ENCODE measurements around the gene PDSS1. TPM values are rescaled to one million over a fixed set of nuclear protein-coding genes. Genes with fewer than 3 reads are reported as not detected.

PDSS1 gene
- polyA plus RNA-seq, 3 donors = 12.1 to 13.1 (median 12.6) TPM

GRCh38 chr10:26743091-26743490, 45.6 kb downstream of the PDSS1 start:
- Histone ChIP-seq H4K20me1 (ENCODE audit: insufficient read depth, low read length) (peaks cover 22% of the 10 kb centered on the region), H3K27ac (ENCODE audit: low read depth in 1 of 2, low read length in 2 of 2) (peak overlapping the region in 1 of 2 donors; percentile 23), H2AFZ (ENCODE audit: insufficient read depth, low read depth, low read length, poor library complexity, severe bottlenecking) (no peak overlapping the region), H3K4me2 (replicated peaks; ENCODE audit: extremely low read depth, low read length, poor library complexity, severe bottlenecking) (no peak overlapping the region), H3K9me3 (replicated peaks in 1 of 2; ENCODE audit: control insufficient read depth in 1 of 2, insufficient read depth in 1 of 2, low read length in 2 of 2) (no peaks in the 10 kb centered on the region), H3K27me3 (ENCODE audit: control insufficient read depth in 2 of 2, insufficient read depth in 2 of 2, low read length in 2 of 2) (no peaks in the 10 kb centered on the region), H3K4me1 (ENCODE audit: control insufficient read depth in 1 of 2, insufficient read depth in 2 of 2, low read length in 2 of 2) (no peaks in the 10 kb centered on the region), H3K4me3 (replicated peaks in 1 of 3; ENCODE audit: low read depth in 2 of 3, low read length in 3 of 3) (no peak overlapping the region), H3K9ac (ENCODE audit: insufficient read depth, low read length, poor library complexity, severe bottlenecking) (no peak overlapping the region), H3K79me2 (ENCODE audit: insufficient read depth, low read length) (no peaks in the 10 kb centered on the region), H3K36me3 (replicated peaks in 1 of 2; ENCODE audit: control insufficient read depth in 1 of 2, insufficient read depth in 2 of 2, low read length in 2 of 2) (peaks cover 67 to 99% of the 10 kb centered on the region in 2 donors)
- Mint-ChIP-seq H3K27me3 (ENCODE audit: low read depth in 3 of 3) (no peaks in the 10 kb centered on the region), H3K27ac (peak overlapping the region in 3 of 7 donors; percentile 1 to 75 (median 36)), H3K4me1 (peaks cover 5% of the 10 kb centered on the region), H3K9me3 (no peaks in the 10 kb centered on the region), H3K36me3 (peaks cover 66 to 92% of the 10 kb centered on the region in 2 donors), H3K4me3 (no peak overlapping the region)
- intact Hi-C loops (cut with micrococcal nuclease) = no loop called here
- 80% methylated on average over 1 of the region's 2 CpGs for WGBS (ENCODE audit: insufficient coverage)
- no peak for DNase-seq
- no peak for TF ChIP-seq CTCF (IDR thresholded peaks at IDR 0.05)

GRCh38 chr10:26743841-26744240, 46.3 kb downstream of the PDSS1 start:
- H3K4me3 ChIP-seq (replicated peaks in 1 of 3; ENCODE audit: low read depth in 2 of 3, low read length in 3 of 3) = no peak overlapping the region
- peaks cover 3% of the 10 kb centered on the region for H3K4me1 Mint-ChIP-seq
- H3K4me3 Mint-ChIP-seq = no peak overlapping the region
- no peaks in the 10 kb centered on the region for H3K9me3 ChIP-seq (replicated peaks in 1 of 2; ENCODE audit: control insufficient read depth in 1 of 2, insufficient read depth in 1 of 2, low read length in 2 of 2)
- TF ChIP-seq CTCF (IDR thresholded peaks at IDR 0.05) = no peak
- H3K4me2 ChIP-seq (replicated peaks; ENCODE audit: extremely low read depth, low read length, poor library complexity, severe bottlenecking) = no peak overlapping the region
- no peak for DNase-seq
- no CpG with 5 or more reads among the region's 1 CpG for WGBS (ENCODE audit: insufficient coverage)
- H3K9ac ChIP-seq (ENCODE audit: insufficient read depth, low read length, poor library complexity, severe bottlenecking) = no peak overlapping the region
- no peak overlapping the region for H2AFZ ChIP-seq (ENCODE audit: insufficient read depth, low read depth, low read length, poor library complexity, severe bottlenecking)
- no peaks in the 10 kb centered on the region for H3K79me2 ChIP-seq (ENCODE audit: insufficient read depth, low read length)
- intact Hi-C loops (cut with micrococcal nuclease) = no loop called here
- H3K9me3 Mint-ChIP-seq = no peaks in the 10 kb centered on the region
- peaks cover 65 to 90% of the 10 kb centered on the region in 2 donors for H3K36me3 Mint-ChIP-seq
- H3K27ac Mint-ChIP-seq = peak overlapping the region in 3 of 7 donors; percentile 24 to 75 (median 55)
- no peaks in the 10 kb centered on the region for H3K27me3 Mint-ChIP-seq (ENCODE audit: low read depth in 3 of 3)
- peak overlapping the region in 1 of 2 donors; percentile 23 for H3K27ac ChIP-seq (ENCODE audit: low read depth in 1 of 2, low read length in 2 of 2)
- no peaks in the 10 kb centered on the region for H3K27me3 ChIP-seq (ENCODE audit: control insufficient read depth in 2 of 2, insufficient read depth in 2 of 2, low read length in 2 of 2)
- peaks cover 28% of the 10 kb centered on the region for H4K20me1 ChIP-seq (ENCODE audit: insufficient read depth, low read length)
- H3K36me3 ChIP-seq (replicated peaks in 1 of 2; ENCODE audit: control insufficient read depth in 1 of 2, insufficient read depth in 2 of 2, low read length in 2 of 2) = peaks cover 68 to 99% of the 10 kb centered on the region in 2 donors
- H3K4me1 ChIP-seq (ENCODE audit: control insufficient read depth in 1 of 2, insufficient read depth in 2 of 2, low read length in 2 of 2) = no peaks in the 10 kb centered on the region

Measured in CD14-positive monocyte (primary cell).